ENCODE measurements around the gene PLK1. TPM values are rescaled to one million over a fixed set of nuclear protein-coding genes. Genes with fewer than 3 reads are reported as not detected.

PLK1 gene
- 148 to 173 TPM (median 166 TPM) in 5 replicates for total RNA-seq (2022; extraction: Qiagen RNA extraction)

DNA sequence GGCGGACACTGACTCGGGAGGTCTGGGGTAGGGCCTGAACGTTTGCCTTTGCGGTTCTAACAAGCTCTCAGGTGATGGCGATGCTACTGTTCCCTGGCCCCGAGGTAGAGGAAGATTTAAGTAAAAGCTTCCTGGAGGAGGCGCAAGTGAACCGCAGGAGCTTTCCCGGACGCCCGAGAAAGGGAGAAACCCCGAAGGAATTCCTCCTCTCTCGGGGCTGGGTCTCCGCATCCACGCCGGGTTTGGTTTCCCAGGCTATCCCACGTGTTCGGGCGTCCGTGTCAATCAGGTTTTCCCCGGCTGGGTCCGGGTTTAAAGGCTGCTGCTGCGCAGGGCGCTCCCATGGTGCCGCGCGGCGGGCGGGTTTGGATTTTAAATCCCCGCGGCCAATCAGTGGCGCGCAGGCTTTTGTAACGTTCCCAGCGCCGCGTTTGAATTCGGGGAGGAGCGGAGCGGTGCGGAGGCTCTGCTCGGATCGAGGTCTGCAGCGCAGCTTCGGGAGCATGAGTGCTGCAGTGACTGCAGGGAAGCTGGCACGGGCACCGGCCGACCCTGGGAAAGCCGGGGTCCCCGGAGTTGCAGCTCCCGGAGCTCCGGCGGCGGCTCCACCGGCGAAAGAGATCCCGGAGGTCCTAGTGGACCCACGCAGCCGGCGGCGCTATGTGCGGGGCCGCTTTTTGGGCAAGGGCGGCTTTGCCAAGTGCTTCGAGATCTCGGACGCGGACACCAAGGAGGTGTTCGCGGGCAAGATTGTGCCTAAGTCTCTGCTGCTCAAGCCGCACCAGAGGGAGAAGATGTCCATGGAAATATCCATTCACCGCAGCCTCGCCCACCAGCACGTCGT, at the start of gene PLK1:
Gene PLK1, plus strand, starts transcription at position 460 of the 844 bp plus-strand sequence. Its CDS starts 44 bp downstream, at position 504.

GRCh38 chr16:23640931-23641765, 37.5 kb upstream of the PLK1 start, which contains the start of the genes DCTN5 and PALB2:
TSS of gene DCTN5 (plus strand) at chr16:23641466. CDS start at chr16:23641543, 77 bp downstream.
TSS of gene PALB2 (minus strand) at chr16:23641310. CDS start at chr16:23641157, 153 bp downstream.

GRCh38 chr16:23712976-23713375, 34.3 kb downstream of the PLK1 start, which contains the start of gene ERN2:
TSS of gene ERN2 (minus strand) at chr16:23713222. CDS start at chr16:23713187, 35 bp downstream.

Other genes starting within 250 kb of the PLK1 start
- gene COG7, start 225.7 kb upstream of the PLK1 start, total RNA-seq (2022; extraction: Qiagen RNA extraction): 13.3 to 19.3 TPM (median 18.8 TPM) in 5 replicates
- gene GGA2, start 168.4 kb upstream of the PLK1 start, total RNA-seq (2022; extraction: Qiagen RNA extraction): 23.4 to 32.9 TPM (median 28.4 TPM) in 5 replicates
- 24.6 to 31.3 TPM (median 30.1 TPM) in 5 replicates for gene EARS2, start 121.5 kb upstream of the PLK1 start, total RNA-seq (2022; extraction: Qiagen RNA extraction)
- 35.6 to 52.7 TPM (median 50.5 TPM) in 5 replicates for gene UBFD1, start 121.2 kb upstream of the PLK1 start, total RNA-seq (2022; extraction: Qiagen RNA extraction)
- gene NDUFAB1, start 82.6 kb upstream of the PLK1 start, total RNA-seq (2022; extraction: Qiagen RNA extraction): 151 to 173 TPM (median 157 TPM) in 5 replicates
- gene PALB2, start 37.6 kb upstream of the PLK1 start, total RNA-seq (2022; extraction: Qiagen RNA extraction): 11.0 to 14.6 TPM (median 12.9 TPM) in 5 replicates
- 66.7 to 76.6 TPM (median 74.1 TPM) in 5 replicates for gene DCTN5, start 37.4 kb upstream of the PLK1 start, total RNA-seq (2022; extraction: Qiagen RNA extraction)
- not detected in 5 replicates for gene ERN2, start 34.3 kb downstream of the PLK1 start, total RNA-seq (2022; extraction: Qiagen RNA extraction)
- gene CHP2, start 76.1 kb downstream of the PLK1 start, total RNA-seq (2022; extraction: Qiagen RNA extraction): 0.05 TPM in 1 of 5 replicates, not detected in the others
- 0.17 to 0.23 TPM (median 0.22 TPM) in 5 replicates for gene PRKCB, start 157.1 kb downstream of the PLK1 start, total RNA-seq (2022; extraction: Qiagen RNA extraction)